Fibroblast of peridontal ligament (primary cell): ENCODE results near the gene NLGN1.
"Not testable (repeated sequence)": the region's sequence is repeated elsewhere in the genome, so short reads cannot be mapped to it uniquely, and the experiment has no call there.

ENCODE experiments used
- DNase-seq: peaks from one replicate; pipeline ENCODE4 v3.0.0-alpha.2; 2010; ENCODE audit errors: extremely low read depth

Gene NLGN1

GRCh38 chr3:173397161-173398110 lies at the start of gene NLGN1:
Gene NLGN1 (plus strand): TSS chr3:173397744.
- DNase-seq: peak; percentile 78

GRCh38 chr3:173351886-173352285 lies 45.7 kb upstream of the NLGN1 start:
- no peak for DNase-seq

- not testable (repeated sequence) for DNase-seq
These were observed 44.4 kb upstream of the NLGN1 start for GRCh38 chr3:173353137-173353536.

GRCh38 chr3:173354124-173354523 lies 43.4 kb upstream of the NLGN1 start:
- DNase-seq: peak; percentile 4

GRCh38 chr3:173371848-173372487 lies 25.6 kb upstream of the NLGN1 start:
- peak; percentile 67 for DNase-seq

GRCh38 chr3:173380681-173381080 lies 16.9 kb upstream of the NLGN1 start:
- DNase-seq: no peak

GRCh38 chr3:173381936-173382335 lies 15.6 kb upstream of the NLGN1 start:
- DNase-seq: not testable (repeated sequence)

GRCh38 chr3:173395073-173395411 lies 2.5 kb upstream of the NLGN1 start:
- no peak for DNase-seq

GRCh38 chr3:173395412-173396181 lies 1.9 kb upstream of the NLGN1 start:
- peak; percentile 91 for DNase-seq

- peak; percentile 25 for DNase-seq
These were observed 1.1 kb upstream of the NLGN1 start for GRCh38 chr3:173396191-173397041.

GRCh38 chr3:173398111-173398479 lies 551 bp downstream of the NLGN1 start:
- peak; percentile 70 for DNase-seq

GRCh38 chr3:173399044-173399443 lies 1.5 kb downstream of the NLGN1 start:
- peak; percentile 23 for DNase-seq

- DNase-seq: no peak
These were observed 3.8 kb downstream of the NLGN1 start for GRCh38 chr3:173401369-173401768.

- no peak for DNase-seq
These were observed 5.1 kb downstream of the NLGN1 start for GRCh38 chr3:173402656-173403055.

GRCh38 chr3:173403376-173403775 lies 5.8 kb downstream of the NLGN1 start:
- DNase-seq: peak; percentile 62

GRCh38 chr3:173404156-173404555 lies 6.6 kb downstream of the NLGN1 start:
- DNase-seq: no peak

GRCh38 chr3:173410436-173410835 lies 12.9 kb downstream of the NLGN1 start:
- no peak for DNase-seq

GRCh38 chr3:173410849-173411248 lies 13.3 kb downstream of the NLGN1 start:
- no peak for DNase-seq

GRCh38 chr3:173411375-173411973 lies 13.9 kb downstream of the NLGN1 start:
- DNase-seq: peak; percentile 79

- no peak for DNase-seq
These were observed 18.5 kb downstream of the NLGN1 start for GRCh38 chr3:173416070-173416469.

- no peak for DNase-seq
These were observed 31.5 kb downstream of the NLGN1 start for GRCh38 chr3:173429076-173429475.
